GM23248 (cell line): ENCODE measurements around the gene SPDYC. TPM values are rescaled to one million over a fixed set of nuclear protein-coding genes. Genes with fewer than 3 reads are reported as not detected.

ENCODE experiments used
- DNase-seq: peaks from one replicate; pipeline ENCODE4 v3.0.0-alpha.2; 2015
- H2AFZ ChIP-seq: fragments of 200-600 bp; sonication (generic); 2 replicates; pipeline ENCODE4 v1.6.1; 2016; ENCODE audit warnings: antibody characterized with exemption
- H3F3A ChIP-seq: fragments of 200-600 bp; sonication (generic); 2 replicates; pipeline ENCODE4 v1.6.1; 2016; ENCODE audit warnings: mild to moderate bottlenecking, antibody characterized with exemption, mixed run types; ENCODE audit not compliant: insufficient read depth
- H3K27ac ChIP-seq: fragments of 200-600 bp; sonication (generic); 2 replicates; pipeline ENCODE4 v1.5.1; 2016; ENCODE audit warnings: mild to moderate bottlenecking
- H3K27me3 ChIP-seq: fragments of 200-600 bp; sonication (generic); replicated peaks from 2 replicates; pipeline ENCODE4 v1.6.1; 2016; ENCODE audit warnings: mild to moderate bottlenecking; ENCODE audit not compliant: insufficient read depth
- H3K36me3 ChIP-seq: fragments of 200-600 bp; sonication (generic); 2 replicates; pipeline ENCODE4 v1.6.1; 2016; ENCODE audit warnings: low read depth, mild to moderate bottlenecking
- H3K4me1 ChIP-seq: fragments of 200-600 bp; sonication (generic); 2 replicates; pipeline ENCODE4 v1.6.1; 2016; ENCODE audit warnings: mild to moderate bottlenecking; ENCODE audit not compliant: insufficient read depth
- H3K4me2 ChIP-seq: fragments of 200-600 bp; sonication (generic); one replicate; pipeline ENCODE4 v1.6.1; 2016; ENCODE audit warnings: mild to moderate bottlenecking; ENCODE audit not compliant: unreplicated experiment
- H3K4me3 ChIP-seq: fragments of 200-600 bp; sonication (generic); 2 replicates; pipeline ENCODE4 v1.5.1; 2016; ENCODE audit warnings: mild to moderate bottlenecking
- H3K79me2 ChIP-seq: fragments of 200-600 bp; sonication (generic); 2 replicates; pipeline ENCODE4 v1.6.1; 2016; ENCODE audit warnings: mild to moderate bottlenecking; ENCODE audit not compliant: insufficient read depth
- H3K9ac ChIP-seq: fragments of 200-600 bp; sonication (generic); 2 replicates; pipeline ENCODE4 v1.6.1; 2016; ENCODE audit warnings: mild to moderate bottlenecking
- H3K9me2 ChIP-seq: fragments of 200-600 bp; sonication (generic); 2 replicates; pipeline ENCODE4 v1.6.1; 2016; ENCODE audit warnings: mixed run types, mild to moderate bottlenecking, moderate library complexity; ENCODE audit not compliant: insufficient read depth
- H3K9me3 ChIP-seq: fragments of 200-600 bp; sonication (generic); one replicate; pipeline ENCODE4 v1.6.1; 2017; ENCODE audit warnings: low read depth
- H4K20me1 ChIP-seq: fragments of 200-600 bp; sonication (generic); 2 replicates; pipeline ENCODE4 v1.6.0; 2016; ENCODE audit not compliant: insufficient read depth
- EZH2 ChIP-seq: fragments of 200-600 bp; sonication (generic); IDR thresholded peaks from 2 replicates; pipeline ENCODE4 v1.6.1; 2018; ENCODE audit warnings: antibody characterized with exemption, mild to moderate bottlenecking; ENCODE audit not compliant: insufficient read depth, poor library complexity, severe bottlenecking
- EZH2phosphoT487 ChIP-seq: fragments of 200-600 bp; sonication (generic); IDR thresholded peaks from 2 replicates; pipeline ENCODE4 v1.6.1; 2018; ENCODE audit warnings: antibody characterized with exemption, moderate library complexity, mild to moderate bottlenecking, low read depth; ENCODE audit not compliant: insufficient read depth
- WGBS, 2 experiments: methylation state at CpG; one replicate each; pipeline ENCODE4 v1.1.6; 2015 to 2017; ENCODE audit warnings: low lambda C conversion rate in 2 of 2, low coverage in 1 of 2; ENCODE audit errors: missing lambda C conversion rate in 2 of 2; 5-methylcytosine and 5-hydroxymethylcytosine counted together
- in situ Hi-C: fragments of 300-500 bp; cut with MboI; formaldehyde crosslinking; loops from 2 replicates; pipeline ENCODE4 v1.15.0; 2020
- polyA plus RNA-seq: library from polyadenylated mRNA; unstranded; fragments of >200 nt; fragmentation: Nextera tagmentation; extraction: Ambion mirVana; gene quantifications from 2 replicates; pipeline ENCODE4 v1.2.1, GENCODE V29; 2016
- total RNA-seq: library from RNA; depleted of rRNA; stranded (reverse); fragments of >200 nt; shearing (Covaris generic); gene quantifications from 2 replicates; pipeline ENCODE4 v1.2.3, GENCODE V29; 2014

The SPDYC gene
- total and polyA plus RNA-seq, 2 experiments from 2014 or later = not detected

DNA sequence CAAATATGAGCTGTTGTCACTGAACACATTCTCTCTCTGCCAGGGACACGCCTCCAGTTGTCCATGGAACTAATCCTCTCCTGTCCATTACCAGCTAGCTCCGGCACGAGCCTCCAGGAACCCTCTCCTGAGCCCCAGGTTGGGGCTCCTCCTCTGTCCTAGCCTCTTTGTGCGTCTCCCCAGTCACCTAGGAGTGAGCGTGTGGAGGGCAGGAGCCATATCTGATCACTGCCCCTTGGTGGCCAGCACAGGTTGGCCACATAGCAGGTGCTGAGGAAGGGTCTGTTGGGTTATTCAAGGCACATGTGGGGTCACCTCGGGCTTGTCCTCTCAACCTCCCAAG lies 38.2 kb upstream of the SPDYC start:
- no peaks in the 10 kb centered on the region for H3K9me2 ChIP-seq
- peaks cover 8% of the 10 kb centered on the region for H3K4me1 ChIP-seq
- H2AFZ ChIP-seq = no peak overlapping the region
- no peak overlapping the region for H3K4me2 ChIP-seq
- DNase-seq = no peak
- 0 out of 2 replicates have a peak overlapping the region, but pooled peaks have one; percentile 98 for H3K9ac ChIP-seq
- no peaks in the 10 kb centered on the region for H4K20me1 ChIP-seq
- H3F3A ChIP-seq = peaks cover 9% of the 10 kb centered on the region
- peaks cover 37% of the 10 kb centered on the region for H3K79me2 ChIP-seq
- no peak overlapping the region for H3K4me3 ChIP-seq
- no peak overlapping the region for H3K27ac ChIP-seq
- H3K36me3 ChIP-seq = peaks cover 8% of the 10 kb centered on the region; the same call in 1 of the 2 replicates
- no peaks in the 10 kb centered on the region for H3K9me3 ChIP-seq
- in situ Hi-C loops = no loop called here
- H3K27me3 ChIP-seq = no peaks in the 10 kb centered on the region
- WGBS, 2 experiments = 59 to 66% methylated on average over 6 of the region's 6 CpGs
- no peak for TF ChIP-seq EZH2
- no peak for TF ChIP-seq EZH2phosphoT487

DNA sequence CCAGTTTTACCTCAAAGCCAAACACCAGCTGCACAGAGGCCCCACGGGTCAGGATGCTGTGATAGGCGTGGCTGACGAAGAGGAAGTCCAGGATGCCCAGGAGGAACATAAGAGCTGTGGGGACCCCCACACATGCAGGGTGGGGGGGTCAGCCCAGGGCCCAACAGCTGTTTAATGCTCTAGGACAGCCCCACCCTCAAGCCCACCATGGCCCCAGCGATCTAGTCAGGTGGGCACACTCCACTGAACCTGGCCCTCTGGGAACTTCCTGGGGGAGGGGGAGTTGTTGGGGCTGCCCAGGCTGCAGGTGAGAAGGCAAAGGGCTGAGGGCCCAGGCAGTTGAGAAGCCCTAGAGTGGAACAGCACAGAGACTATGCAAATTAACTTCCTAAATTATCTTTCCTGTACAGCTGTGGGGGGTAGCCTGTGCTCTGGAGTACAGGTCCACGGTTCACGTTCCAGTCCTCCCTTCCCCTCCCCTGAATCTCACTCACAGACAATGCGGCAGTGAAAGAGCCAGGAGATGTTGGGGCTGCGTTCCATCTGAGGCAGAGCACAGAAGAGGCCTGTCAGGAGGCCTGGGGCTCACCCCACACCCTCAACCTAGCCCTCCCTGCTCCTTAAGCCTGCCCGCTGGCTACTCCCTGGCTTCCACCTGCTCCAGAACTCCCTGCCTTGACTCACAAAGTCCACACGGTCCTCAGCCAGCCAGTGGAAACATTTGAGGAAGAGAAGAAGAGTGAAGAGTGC lies 37.6 kb upstream of the SPDYC start:
- TF ChIP-seq EZH2phosphoT487 = no peak
- TF ChIP-seq EZH2 = no peak
- WGBS, 2 experiments = 61 to 63% methylated on average over 10 of the region's 10 CpGs
- Histone ChIP-seq H4K20me1 (no peaks in the 10 kb centered on the region), H3K4me3 (peak overlapping the region; percentile 84), H3K79me2 (peaks cover 37% of the 10 kb centered on the region), H3K4me1 (peaks cover 8% of the 10 kb centered on the region), H2AFZ (no peak overlapping the region), H3K9me2 (no peaks in the 10 kb centered on the region), H3K27me3 (no peaks in the 10 kb centered on the region), H3K9me3 (no peaks in the 10 kb centered on the region), H3F3A (0 out of 2 replicates have a peak, but pooled peaks cover 6% of the 10 kb centered on the region), H3K9ac (peak overlapping the region; percentile 98), H3K4me2 (peak overlapping the region; percentile 82), H3K27ac (no peak overlapping the region), H3K36me3 (peaks cover 5% of the 10 kb centered on the region; the same call in 1 of the 2 replicates)
- no peak for DNase-seq
- in situ Hi-C loops = no loop called here

DNA sequence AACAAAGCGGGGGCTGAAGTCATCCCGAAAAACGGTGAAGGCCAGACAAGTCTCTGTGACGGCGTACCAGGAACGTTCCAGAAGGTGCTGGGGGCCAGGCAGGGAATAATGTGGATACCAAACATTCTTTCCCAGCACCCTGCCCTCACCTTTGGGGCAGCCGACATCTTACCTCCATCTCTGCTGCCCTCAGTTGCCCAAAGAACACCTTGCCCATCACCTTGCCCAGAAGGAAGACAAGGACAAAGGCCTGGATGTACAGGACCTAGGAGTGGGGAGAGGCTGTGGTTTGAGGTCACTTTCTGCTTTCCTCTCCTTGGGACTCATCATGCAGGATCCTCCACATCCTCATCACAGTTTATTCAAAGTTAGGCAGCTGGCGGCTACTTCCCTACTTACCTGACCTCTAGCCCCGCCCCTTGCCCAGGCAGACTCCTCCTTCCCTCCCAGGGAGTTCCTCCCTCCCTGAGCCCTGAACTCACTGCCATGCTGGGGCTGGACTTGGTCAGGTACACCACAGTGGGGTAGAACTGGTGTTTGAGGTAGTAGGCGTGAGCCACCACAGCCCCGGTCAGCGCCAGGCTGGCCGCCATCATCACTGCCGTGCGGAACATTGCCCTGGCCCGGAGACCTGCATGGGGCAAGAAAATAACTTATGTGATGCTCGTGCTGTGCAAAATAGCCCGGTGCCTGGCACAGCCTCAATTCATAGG lies 36.9 kb upstream of the SPDYC start:
- H3K9ac ChIP-seq = peak overlapping the region; percentile 98
- peak; percentile 51 for DNase-seq
- WGBS, 2 experiments = 35% methylated on average over 18 of the region's 18 CpGs

DNA sequence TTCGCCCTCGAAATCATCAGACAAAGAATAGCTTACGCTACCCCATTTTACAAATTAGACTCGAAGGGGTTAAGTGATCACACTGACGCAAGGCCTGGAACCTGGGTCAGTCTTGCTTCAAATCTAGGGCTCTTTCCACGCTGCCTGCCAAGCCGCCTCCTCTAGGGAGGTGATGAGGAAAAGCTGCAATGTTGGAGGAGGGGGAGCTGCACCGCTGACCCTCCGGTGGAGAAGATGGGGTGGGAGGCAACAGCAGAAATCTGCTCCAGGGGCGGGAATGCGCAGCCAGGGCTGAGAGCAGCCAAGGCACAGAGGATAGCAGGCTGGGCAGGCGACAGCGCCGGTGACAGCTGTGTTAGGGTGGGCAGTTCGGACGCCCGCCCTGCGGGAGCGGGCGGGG lies 36.3 kb upstream of the SPDYC start:
- in situ Hi-C loops = no loop called here
- Histone ChIP-seq H3K9me3 (no peaks in the 10 kb centered on the region), H3K27me3 (no peaks in the 10 kb centered on the region), H4K20me1 (no peaks in the 10 kb centered on the region), H3K36me3 (peaks cover 4% of the 10 kb centered on the region; the same call in 1 of the 2 replicates), H3K9me2 (no peaks in the 10 kb centered on the region), H3K9ac (peak overlapping the region; percentile 98), H2AFZ (peak overlapping the region; percentile 82), H3K4me2 (peak overlapping the region; percentile 82), H3K79me2 (peaks cover 37% of the 10 kb centered on the region), H3K27ac (peak overlapping the region; percentile 98), H3K4me3 (peak overlapping the region; percentile 84), H3K4me1 (peaks cover 8% of the 10 kb centered on the region), H3F3A (0 out of 2 replicates have a peak, but pooled peaks cover 6% of the 10 kb centered on the region)
- DNase-seq = peak; percentile 64
- TF ChIP-seq EZH2 (no peak), EZH2phosphoT487 (no peak)
- WGBS, 2 experiments = 1 to 4% methylated on average over 13 to 20 of the region's 20 CpGs

More for the DNA sequence above, 36.9 kb upstream of the SPDYC start:
- in situ Hi-C loops = no loop called here
- Histone ChIP-seq H3F3A (0 out of 2 replicates have a peak, but pooled peaks cover 6% of the 10 kb centered on the region), H3K27me3 (no peaks in the 10 kb centered on the region), H3K4me2 (peak overlapping the region; percentile 82), H2AFZ (peak overlapping the region; percentile 82; the same call in 1 of the 2 replicates), H3K4me1 (peaks cover 8% of the 10 kb centered on the region), H3K36me3 (peaks cover 4% of the 10 kb centered on the region; the same call in 1 of the 2 replicates), H3K79me2 (peaks cover 37% of the 10 kb centered on the region), H3K4me3 (peak overlapping the region; percentile 84), H3K9me2 (no peaks in the 10 kb centered on the region), H3K9me3 (no peaks in the 10 kb centered on the region), H3K27ac (peak overlapping the region; percentile 98; the same call in 1 of the 2 replicates), H4K20me1 (no peaks in the 10 kb centered on the region)
- TF ChIP-seq EZH2 (no peak), EZH2phosphoT487 (no peak)
